Dermis microvascular lymphatic vessel endothelial cell (primary cell): ENCODE data around the gene TRPV2. TPM values are rescaled to one million over a fixed set of nuclear protein-coding genes. Genes with fewer than 3 reads are reported as not detected.

ENCODE experiments used
- DNase-seq, 2 donors: peaks; one replicate each; pipeline versions ENCODE4 v3.0.0 to v3.0.0-alpha.2; 2010; ENCODE audit warnings: low read depth in 2 of 2
- total RNA-seq: library from RNA; depleted of rRNA; stranded (reverse); fragments of >200 nt; gene quantifications from 2 replicates; pipeline ENCODE4 v1.2.1, GENCODE V29; 2014

TRPV2 gene
- total RNA-seq, 1 donor from 2014 or later: 23.2 TPM

- no peak for DNase-seq
These were observed 58.0 kb downstream of the TRPV2 start for GRCh38 chr17:16473044-16474011.

GRCh38 chr17:16474012-16474725 lies 58.8 kb downstream of the TRPV2 start:
- DNase-seq: no peak

- DNase-seq: no peak
These were observed 59.9 kb downstream of the TRPV2 start for GRCh38 chr17:16475179-16475704.

GRCh38 chr17:16477255-16477654 lies 61.9 kb downstream of the TRPV2 start:
- DNase-seq: peak in 1 of 2 donors; percentile 81

GRCh38 chr17:16477666-16478065 lies 62.3 kb downstream of the TRPV2 start:
- DNase-seq: no peak

- DNase-seq: no peak
These were observed 63.3 kb downstream of the TRPV2 start for GRCh38 chr17:16478649-16479048.

- DNase-seq: no peak
These were observed 63.9 kb downstream of the TRPV2 start for GRCh38 chr17:16479264-16479663.

GRCh38 chr17:16480995-16481394 lies 65.6 kb downstream of the TRPV2 start:
- DNase-seq: no peak

- DNase-seq: no peak
These were observed 66.9 kb downstream of the TRPV2 start for GRCh38 chr17:16482253-16482652.

GRCh38 chr17:16483021-16483645 lies 67.8 kb downstream of the TRPV2 start:
- DNase-seq: no peak

- no peak for DNase-seq
These were observed 69.2 kb downstream of the TRPV2 start for GRCh38 chr17:16484445-16485175.

Other genes starting within 250 kb of the TRPV2 start
- 67.4 and 85.3 TPM in 2 replicates for gene NCOR1, start 200.0 kb upstream of the TRPV2 start, total RNA-seq
- 8.9 and 11.8 TPM in 2 replicates for gene PIGL, start 198.4 kb upstream of the TRPV2 start, total RNA-seq
- 8.9 and 16.9 TPM in 2 replicates for gene CENPV, start 62.1 kb upstream of the TRPV2 start, total RNA-seq
- 1,808 and 2,481 TPM in 2 replicates for gene UBB, start 34.5 kb upstream of the TRPV2 start, total RNA-seq
- gene LRRC75A, start 76.6 kb downstream of the TRPV2 start, total RNA-seq: 1.2 and 1.4 TPM in 2 replicates
- gene ZNF287, start 153.6 kb downstream of the TRPV2 start, total RNA-seq: 1.8 and 2.5 TPM in 2 replicates
- 3.7 and 4.0 TPM in 2 replicates for gene ZNF624, start 238.3 kb downstream of the TRPV2 start, total RNA-seq